Fibroblast of mammary gland (primary cell): ENCODE data around the gene DOCK1.

Source experiments
- DNase-seq: peaks from one replicate; pipeline ENCODE4 v3.0.0-alpha.2; 2010; ENCODE audit warnings: low read depth
- H3K4me3 ChIP-seq: 2 replicates; pipeline ENCODE4 v1.5.1; 2011; ENCODE audit warnings: low read depth, mild to moderate bottlenecking, low read length, moderate library complexity; ENCODE audit not compliant: control insufficient read depth
- TF ChIP-seq, protein P1 (sequence below): conservative IDR thresholded peaks from 2 replicates; pipeline ENCODE4 v1.5.1; 2011; ENCODE audit warnings: low read depth, low read length, inconsistent platforms; ENCODE audit not compliant: control insufficient read depth, insufficient read depth

DOCK1 gene

DNA sequence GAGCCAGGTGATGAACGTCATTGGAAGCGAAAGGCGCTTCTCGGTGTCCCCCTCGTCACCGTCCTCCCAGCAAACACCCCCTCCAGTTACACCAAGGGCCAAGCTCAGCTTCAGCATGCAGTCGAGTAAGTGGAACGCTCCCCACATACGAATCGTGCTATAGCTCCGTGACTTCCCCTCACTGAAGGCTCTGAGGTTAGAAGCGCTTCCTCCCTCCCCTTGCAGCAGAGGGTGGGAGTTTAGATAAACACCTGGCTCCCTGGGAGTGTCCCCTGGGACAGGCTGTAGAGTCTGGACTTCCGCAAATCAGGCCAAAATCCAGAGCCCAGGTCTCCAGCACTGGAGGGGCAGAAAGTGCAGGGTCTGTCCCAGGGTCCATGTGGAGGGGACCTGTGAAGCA, 538.9 kb downstream of the DOCK1 start:
- DNase-seq: no peak
- TF ChIP-seq, protein P1, sequence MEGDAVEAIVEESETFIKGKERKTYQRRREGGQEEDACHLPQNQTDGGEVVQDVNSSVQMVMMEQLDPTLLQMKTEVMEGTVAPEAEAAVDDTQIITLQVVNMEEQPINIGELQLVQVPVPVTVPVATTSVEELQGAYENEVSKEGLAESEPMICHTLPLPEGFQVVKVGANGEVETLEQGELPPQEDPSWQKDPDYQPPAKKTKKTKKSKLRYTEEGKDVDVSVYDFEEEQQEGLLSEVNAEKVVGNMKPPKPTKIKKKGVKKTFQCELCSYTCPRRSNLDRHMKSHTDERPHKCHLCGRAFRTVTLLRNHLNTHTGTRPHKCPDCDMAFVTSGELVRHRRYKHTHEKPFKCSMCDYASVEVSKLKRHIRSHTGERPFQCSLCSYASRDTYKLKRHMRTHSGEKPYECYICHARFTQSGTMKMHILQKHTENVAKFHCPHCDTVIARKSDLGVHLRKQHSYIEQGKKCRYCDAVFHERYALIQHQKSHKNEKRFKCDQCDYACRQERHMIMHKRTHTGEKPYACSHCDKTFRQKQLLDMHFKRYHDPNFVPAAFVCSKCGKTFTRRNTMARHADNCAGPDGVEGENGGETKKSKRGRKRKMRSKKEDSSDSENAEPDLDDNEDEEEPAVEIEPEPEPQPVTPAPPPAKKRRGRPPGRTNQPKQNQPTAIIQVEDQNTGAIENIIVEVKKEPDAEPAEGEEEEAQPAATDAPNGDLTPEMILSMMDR: no peak
- no peak overlapping the region for H3K4me3 ChIP-seq

DNA sequence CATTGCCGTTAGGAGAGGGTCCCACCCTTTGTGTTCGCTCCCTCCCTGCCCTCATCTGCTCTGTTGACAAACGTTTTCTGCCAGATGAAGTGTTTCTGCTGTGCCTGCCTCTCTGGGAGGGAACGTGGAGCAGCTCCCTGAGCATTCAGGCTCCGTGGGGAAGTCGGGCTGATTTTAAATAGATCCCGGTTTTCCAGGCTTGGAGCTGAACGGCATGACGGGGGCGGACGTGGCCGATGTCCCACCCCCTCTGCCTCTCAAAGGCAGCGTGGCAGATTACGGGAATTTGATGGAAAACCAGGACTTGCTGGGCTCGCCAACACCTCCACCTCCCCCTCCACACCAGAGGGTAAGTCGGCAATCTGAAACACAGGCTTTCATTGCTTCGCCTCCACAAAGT, 542.0 kb downstream of the DOCK1 start:
- TF ChIP-seq, protein P1: no peak

DNA sequence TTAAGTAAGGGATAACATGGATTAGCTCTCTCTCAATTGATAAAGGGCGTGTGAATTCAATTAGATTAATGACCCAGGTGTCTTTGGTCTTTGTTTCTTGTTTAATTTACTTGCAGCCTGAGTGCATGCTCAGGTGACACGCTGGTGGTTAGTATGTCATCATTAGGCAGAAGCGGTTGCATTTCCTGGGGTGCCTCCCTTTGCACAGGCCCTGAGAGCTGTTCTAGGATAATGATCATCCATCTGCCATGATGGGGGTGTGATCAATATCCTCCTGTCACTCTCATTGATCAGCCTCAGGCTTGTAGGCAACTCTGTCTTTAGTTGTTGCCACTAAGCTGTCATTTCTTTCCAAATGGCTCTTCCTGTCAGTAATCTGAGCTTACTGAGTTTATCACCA, 544.3 kb downstream of the DOCK1 start:
- DNase-seq: no peak
- TF ChIP-seq, protein P1: no peak
- H3K4me3 ChIP-seq: no peak overlapping the region

More for the DNA sequence above, 542.0 kb downstream of the DOCK1 start:
- no peak for DNase-seq
- H3K4me3 ChIP-seq: no peak overlapping the region

DNA sequence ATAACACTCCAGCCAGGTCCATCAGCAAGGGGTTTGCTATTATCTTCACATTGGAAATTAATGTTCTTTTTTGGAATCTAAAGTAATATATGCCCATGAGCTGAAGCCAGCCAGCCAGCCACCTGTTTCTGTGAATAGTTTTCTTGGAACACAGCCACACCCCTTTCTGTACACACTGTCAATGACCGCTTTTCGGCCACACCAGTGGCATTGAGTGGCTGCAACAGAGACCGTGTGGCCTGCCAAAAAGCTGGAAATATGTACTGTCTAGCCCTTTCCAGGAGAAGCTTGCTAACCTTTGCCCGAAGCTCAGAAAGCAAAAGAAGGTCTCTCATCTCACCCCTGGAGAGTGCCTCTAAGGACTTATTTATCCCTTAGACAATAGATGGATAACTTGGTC, 545.4 kb downstream of the DOCK1 start:
- no peak for DNase-seq
- TF ChIP-seq, protein P1: no peak
- H3K4me3 ChIP-seq: no peak overlapping the region

DNA sequence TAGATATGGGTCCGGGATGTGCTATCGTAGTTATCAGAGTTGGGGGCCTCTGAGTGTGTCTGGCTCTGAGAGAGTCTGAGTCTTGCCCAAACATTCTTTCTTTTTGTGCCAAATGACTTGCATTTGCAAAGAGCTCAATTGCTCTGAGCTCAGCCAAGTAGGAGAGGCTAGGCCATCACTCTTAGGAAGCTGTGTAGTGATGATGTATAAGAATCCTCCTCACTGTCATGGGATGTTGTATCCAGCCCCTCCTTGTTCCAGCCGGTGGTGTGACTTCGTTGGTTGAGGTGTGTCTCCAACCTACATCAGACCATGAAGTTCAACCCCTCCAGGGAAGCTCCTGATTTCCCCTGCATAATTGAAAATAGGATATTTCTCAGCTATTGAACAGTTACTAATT, 546.4 kb downstream of the DOCK1 start:
- TF ChIP-seq, protein P1: no peak
- H3K4me3 ChIP-seq: no peak overlapping the region
- DNase-seq: peak; percentile 0

DNA sequence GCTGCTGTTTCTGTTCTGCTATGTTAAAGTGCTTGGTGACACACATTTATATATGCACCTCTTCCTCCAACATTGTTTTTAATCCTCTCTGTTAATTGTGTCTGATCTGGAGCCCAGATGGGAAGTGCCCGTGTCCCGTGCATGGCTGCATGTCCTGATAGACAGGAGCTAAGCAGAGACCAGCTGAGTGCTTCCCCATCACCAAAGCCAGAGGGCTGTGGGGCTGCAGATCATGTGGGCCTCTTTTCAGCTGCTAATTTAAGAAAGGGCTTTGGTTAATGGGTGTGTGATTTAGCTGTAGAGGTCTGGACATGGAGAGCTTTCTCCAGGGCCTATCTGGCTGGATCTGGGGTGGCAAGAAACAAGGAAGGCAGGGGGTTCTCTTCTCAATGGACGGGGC, 547.3 kb downstream of the DOCK1 start:
- TF ChIP-seq, protein P1: no peak
- DNase-seq: no peak
- H3K4me3 ChIP-seq: no peak overlapping the region

DNA sequence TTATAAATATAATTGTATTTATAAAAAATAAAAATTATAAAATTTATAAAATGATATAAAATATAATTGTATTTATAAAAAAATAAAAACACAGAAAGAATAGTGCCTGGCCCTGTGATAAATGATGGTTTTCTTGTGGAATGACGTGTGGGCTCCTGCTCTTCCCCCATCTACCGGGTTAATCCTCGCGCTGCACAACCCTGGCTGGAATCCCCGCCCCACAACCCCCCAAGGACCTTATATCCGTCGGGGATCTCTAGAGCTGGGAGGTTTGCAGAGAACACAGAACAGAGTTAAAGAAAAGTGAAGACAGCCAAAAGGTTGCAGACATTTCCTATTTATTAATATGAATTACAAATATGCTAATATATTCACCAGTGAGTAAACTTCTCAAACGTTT, 548.5 kb downstream of the DOCK1 start:
- TF ChIP-seq, protein P1: no peak
- no peak for DNase-seq
- no peak overlapping the region for H3K4me3 ChIP-seq
